MCF 10A (cell line): Measurements from ENCODE around the gene TTC7B. TPM values are rescaled to one million over a fixed set of nuclear protein-coding genes. Genes with fewer than 3 reads are reported as not detected.

Experiments
- BruUV-seq: library from RNA; stranded (reverse); fragments of 400-500 nt; replicated peaks from 2 replicates; lab custom pipeline; 2021; lab: Mats Ljungman, UMichigan
- CTCF ChIA-PET: fragments of 300-600 bp; sonication (Branson Sonifier 250); formaldehyde crosslinking; extraction: SDS; loops from one replicate; lab custom pipeline; 2021; ENCODE audit warnings: antibody characterized with exemption, inconsistent platforms; lab: Yijun Ruan, JAX
- POLR2A ChIA-PET: fragments of 300-600, 350-650 bp; sonication (Branson Sonifier 250); formaldehyde crosslinking; extraction: SDS; loops from one replicate; lab custom pipeline; 2020; ENCODE audit warnings: antibody characterized with exemption, inconsistent platforms; lab: Yijun Ruan, JAX
- DNase-seq: peaks from one replicate; pipeline ENCODE4 v3.0.0-alpha.2; 2018; ENCODE audit not compliant: unreplicated experiment
- H3K27ac Mint-ChIP-seq: one replicate; pipeline ENCODE4 v1.8.0; 2022; ENCODE audit warnings: mild to moderate bottlenecking, low read depth, mixed read lengths; ENCODE audit not compliant: unreplicated experiment
- H3K27me3 Mint-ChIP-seq: one replicate; pipeline ENCODE4 v1.8.0; 2022; ENCODE audit warnings: mixed read lengths; ENCODE audit not compliant: insufficient read depth, unreplicated experiment
- H3K36me3 Mint-ChIP-seq: one replicate; pipeline ENCODE4 v1.8.0; 2022; ENCODE audit warnings: mild to moderate bottlenecking, moderate library complexity, mixed read lengths; ENCODE audit not compliant: insufficient read depth, unreplicated experiment
- H3K4me1 Mint-ChIP-seq: one replicate; pipeline ENCODE4 v1.8.0; 2022; ENCODE audit warnings: mixed read lengths; ENCODE audit not compliant: insufficient read depth, unreplicated experiment
- H3K4me3 Mint-ChIP-seq: one replicate; pipeline ENCODE4 v1.8.0; 2022; ENCODE audit warnings: mild to moderate bottlenecking, moderate library complexity, mixed read lengths; ENCODE audit not compliant: unreplicated experiment
- H3K9me3 Mint-ChIP-seq: one replicate; pipeline ENCODE4 v1.8.0; 2022; ENCODE audit warnings: mixed read lengths; ENCODE audit not compliant: unreplicated experiment
- intact Hi-C: fragments of 100-400 bp; cut with micrococcal nuclease; formaldehyde crosslinking; loops from 2 replicates; pipeline ENCODE4 v1.14.1; 2022
- total RNA-seq: library from RNA; stranded (reverse); gene quantifications from 2 replicates; pipeline ENCODE4 v1.2.3, GENCODE V29; 2022
- TF ChIP-seq, protein P1 (sequence below): fragments of 200-600 bp; IDR thresholded peaks from one replicate; pipeline ENCODE4 v1.8.0; 2022; ENCODE audit warnings: antibody characterized with exemption, mild to moderate bottlenecking; ENCODE audit not compliant: unreplicated experiment

TTC7B gene
- total RNA-seq, 1 experiment from 2014 or later = 31.1 TPM

DNA sequence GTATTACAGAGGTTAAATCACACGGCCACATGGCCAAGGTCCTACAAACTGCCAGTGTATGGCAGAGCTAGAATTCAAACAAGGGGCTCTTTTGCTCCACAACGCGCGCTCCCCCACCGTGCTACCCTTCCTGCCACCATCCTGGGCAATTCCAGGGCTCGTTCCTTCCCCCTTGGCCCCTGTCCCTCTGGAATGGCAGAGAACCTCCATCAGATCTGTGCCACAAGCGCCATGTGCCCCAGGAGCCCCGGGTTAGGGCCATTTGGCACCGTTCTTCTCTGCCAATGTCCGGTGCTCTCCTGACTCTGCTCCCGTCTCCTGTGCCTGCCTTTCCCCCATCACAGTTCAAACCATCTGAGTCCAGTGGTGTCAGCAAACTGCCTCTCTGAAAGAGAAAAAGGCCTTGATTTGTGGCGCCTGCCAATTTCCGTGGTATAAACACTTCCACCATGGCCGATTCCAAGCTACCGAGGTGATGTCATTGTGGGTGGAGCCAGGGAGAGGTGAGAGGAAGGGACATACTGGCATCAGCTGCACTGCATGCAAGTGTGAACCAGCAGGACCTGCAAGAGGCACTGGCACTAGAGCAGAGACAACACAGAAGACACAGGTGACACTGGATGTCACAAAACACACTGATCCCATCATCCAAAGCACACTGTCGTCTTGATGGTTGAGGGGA lies 256.3 kb downstream of the TTC7B start:
- H3K4me3 Mint-ChIP-seq = no peak overlapping the region
- H3K27me3 Mint-ChIP-seq = no peaks in the 10 kb centered on the region
- no peaks in the 10 kb centered on the region for H3K4me1 Mint-ChIP-seq
- no peak for DNase-seq
- POLR2A ChIA-PET = no interaction called here
- H3K9me3 Mint-ChIP-seq = no peaks in the 10 kb centered on the region
- BruUV-seq = no TSS peak
- H3K27ac Mint-ChIP-seq = no peak overlapping the region
- intact Hi-C loops = no loop called here
- TF ChIP-seq, protein P1, sequence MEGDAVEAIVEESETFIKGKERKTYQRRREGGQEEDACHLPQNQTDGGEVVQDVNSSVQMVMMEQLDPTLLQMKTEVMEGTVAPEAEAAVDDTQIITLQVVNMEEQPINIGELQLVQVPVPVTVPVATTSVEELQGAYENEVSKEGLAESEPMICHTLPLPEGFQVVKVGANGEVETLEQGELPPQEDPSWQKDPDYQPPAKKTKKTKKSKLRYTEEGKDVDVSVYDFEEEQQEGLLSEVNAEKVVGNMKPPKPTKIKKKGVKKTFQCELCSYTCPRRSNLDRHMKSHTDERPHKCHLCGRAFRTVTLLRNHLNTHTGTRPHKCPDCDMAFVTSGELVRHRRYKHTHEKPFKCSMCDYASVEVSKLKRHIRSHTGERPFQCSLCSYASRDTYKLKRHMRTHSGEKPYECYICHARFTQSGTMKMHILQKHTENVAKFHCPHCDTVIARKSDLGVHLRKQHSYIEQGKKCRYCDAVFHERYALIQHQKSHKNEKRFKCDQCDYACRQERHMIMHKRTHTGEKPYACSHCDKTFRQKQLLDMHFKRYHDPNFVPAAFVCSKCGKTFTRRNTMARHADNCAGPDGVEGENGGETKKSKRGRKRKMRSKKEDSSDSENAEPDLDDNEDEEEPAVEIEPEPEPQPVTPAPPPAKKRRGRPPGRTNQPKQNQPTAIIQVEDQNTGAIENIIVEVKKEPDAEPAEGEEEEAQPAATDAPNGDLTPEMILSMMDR = no peak
- CTCF ChIA-PET = no interaction called here
- no peaks in the 10 kb centered on the region for H3K36me3 Mint-ChIP-seq

DNA sequence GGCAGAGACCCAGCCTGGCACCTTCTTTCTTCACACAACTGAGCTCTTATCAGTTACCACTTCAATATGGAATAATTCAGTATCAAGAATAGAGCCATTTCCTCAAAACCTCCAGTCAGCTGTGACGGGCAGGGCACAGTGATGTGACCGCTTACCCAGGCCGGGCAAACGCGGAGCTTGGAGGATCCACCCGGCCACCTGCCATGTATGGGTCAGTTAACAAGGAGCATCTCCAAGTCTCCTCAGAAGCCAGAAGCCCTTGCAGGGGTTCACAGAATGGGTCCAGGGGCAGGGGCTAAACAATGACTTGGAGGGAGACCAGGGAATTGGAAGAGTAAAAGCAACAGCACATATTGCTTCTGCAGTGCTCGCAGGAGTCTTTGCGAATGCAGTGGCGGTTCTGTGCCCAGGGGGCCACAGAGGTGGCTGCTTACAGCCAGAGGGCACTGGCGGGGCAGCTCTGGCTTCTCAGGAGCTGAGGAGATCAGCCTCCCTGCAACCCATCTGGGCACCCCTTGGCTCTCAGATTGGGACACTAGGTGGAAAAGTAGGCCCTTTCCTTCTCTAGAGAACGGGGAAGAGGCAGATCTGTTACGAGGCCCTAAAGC lies 257.1 kb downstream of the TTC7B start:
- no peaks in the 10 kb centered on the region for H3K27me3 Mint-ChIP-seq
- ChIA-PET CTCF (interaction anchor here (0.7 kb wide), 1 partner anchor 159 kb away, joined by 3 read pairs; no protein-coding TSS in a partner anchor), POLR2A (no interaction called here)
- intact Hi-C loops = no loop called here
- no peak overlapping the region for H3K4me3 Mint-ChIP-seq
- no peak for DNase-seq
- no peaks in the 10 kb centered on the region for H3K9me3 Mint-ChIP-seq
- no peak overlapping the region for H3K27ac Mint-ChIP-seq
- no TSS peak for BruUV-seq
- H3K4me1 Mint-ChIP-seq = no peaks in the 10 kb centered on the region
- TF ChIP-seq, protein P1 = no peak
- no peaks in the 10 kb centered on the region for H3K36me3 Mint-ChIP-seq

DNA sequence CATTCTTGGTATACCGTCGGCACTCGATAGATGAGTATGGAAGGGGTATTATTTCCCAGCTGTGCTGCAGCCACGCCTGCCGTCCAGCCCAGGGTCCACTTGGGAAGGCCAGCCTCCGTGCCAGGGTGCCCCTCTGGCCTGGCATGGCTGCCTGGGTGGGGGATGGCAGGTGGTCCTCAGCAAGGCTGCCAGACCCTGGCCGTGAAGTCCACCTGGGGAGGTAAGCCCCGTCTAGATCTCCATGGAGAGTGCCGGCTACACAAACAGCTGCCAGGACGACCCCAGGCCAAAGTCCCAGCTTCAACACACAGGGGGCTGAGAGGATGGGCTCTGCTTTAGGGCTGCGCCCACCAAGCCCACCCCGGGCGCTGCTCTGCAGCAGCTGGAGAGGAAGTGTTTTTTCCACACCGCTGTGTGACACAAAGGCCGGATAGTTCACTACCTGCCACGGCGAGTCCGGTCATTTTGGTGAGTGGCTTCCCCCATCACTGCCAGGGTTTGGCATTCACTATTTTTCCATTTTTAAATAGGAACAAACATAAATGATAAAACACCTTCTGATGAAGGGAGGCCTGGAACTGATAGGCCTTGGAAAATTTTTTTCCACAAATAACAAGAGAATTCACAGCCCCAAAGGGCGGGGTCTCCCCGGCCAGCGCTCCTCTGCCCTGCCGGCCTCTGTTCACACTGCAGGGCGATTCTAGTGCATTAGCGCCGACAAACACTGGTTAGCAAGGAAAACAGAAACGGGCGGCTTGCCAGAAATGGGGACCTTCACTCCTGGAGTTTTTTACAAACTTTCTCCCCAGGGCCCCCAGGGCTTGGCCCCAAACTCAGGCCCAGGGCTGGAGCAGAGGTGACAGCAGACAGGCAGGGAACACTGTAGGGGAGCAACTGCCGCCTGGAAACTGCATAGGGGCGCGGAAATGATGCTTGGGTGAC lies 257.9 kb downstream of the TTC7B start:
- intact Hi-C loops = no loop called here
- no TSS peak for BruUV-seq
- ChIA-PET CTCF (interaction anchor here (0.8 kb wide), 1 partner anchor 72 kb away, joined by 3 read pairs; no protein-coding TSS in a partner anchor), POLR2A (interaction anchor here (0.6 kb wide), 1 partner anchor 785 kb away, joined by 3 read pairs; no protein-coding TSS in a partner anchor)
- Mint-ChIP-seq H3K9me3 (no peaks in the 10 kb centered on the region), H3K4me1 (no peaks in the 10 kb centered on the region), H3K27ac (no peak overlapping the region), H3K27me3 (no peaks in the 10 kb centered on the region), H3K36me3 (no peaks in the 10 kb centered on the region), H3K4me3 (no peak overlapping the region)
- TF ChIP-seq, protein P1 = no peak
- DNase-seq = no peak
